HS-5 (cell line): Measurements from ENCODE around the gene MASP1.
"Not testable (repeated sequence)": the region's sequence is repeated elsewhere in the genome, so short reads cannot be mapped to it uniquely, and the experiment has no call there.

Source experiments
- DNase-seq: peaks from one replicate; pipeline ENCODE4 v3.0.0-alpha.2; 2012; ENCODE audit warnings: low read depth

MASP1 gene

GRCh38 chr3:187265461-187265955, 26.0 kb downstream of the MASP1 start:
- DNase-seq, result no peak

- DNase-seq, result no peak
Observed at GRCh38 chr3:187264911-187265310, 26.6 kb downstream of the MASP1 start.

- peak; percentile 50 for DNase-seq
Observed at GRCh38 chr3:187264021-187264420, 27.5 kb downstream of the MASP1 start.

- DNase-seq, result no peak
Observed at GRCh38 chr3:187263270-187263669, 28.3 kb downstream of the MASP1 start.

- DNase-seq, result no peak
Observed at GRCh38 chr3:187262360-187262759, 29.2 kb downstream of the MASP1 start.

GRCh38 chr3:187261541-187261969, 30.0 kb downstream of the MASP1 start:
- peak; percentile 87 for DNase-seq

- DNase-seq, result no peak
Observed at GRCh38 chr3:187259171-187259570, 32.4 kb downstream of the MASP1 start.

- DNase-seq, result no peak
Observed at GRCh38 chr3:187257992-187258692, 33.4 kb downstream of the MASP1 start.

- no peak for DNase-seq
Observed at GRCh38 chr3:187257471-187257870, 34.1 kb downstream of the MASP1 start.

GRCh38 chr3:187256051-187256616, 35.4 kb downstream of the MASP1 start:
- DNase-seq, result no peak

GRCh38 chr3:187255314-187255713, 36.2 kb downstream of the MASP1 start:
- DNase-seq, result no peak

- no peak for DNase-seq
Observed at GRCh38 chr3:187252311-187252710, 39.2 kb downstream of the MASP1 start.

GRCh38 chr3:187251599-187251998, 39.9 kb downstream of the MASP1 start:
- no peak for DNase-seq

- no peak for DNase-seq
Observed at GRCh38 chr3:187247398-187247797, 44.1 kb downstream of the MASP1 start.

GRCh38 chr3:187243933-187244524, 47.5 kb downstream of the MASP1 start:
- DNase-seq, result no peak

- no peak for DNase-seq
Observed at GRCh38 chr3:187242900-187243299, 48.6 kb downstream of the MASP1 start.

- no peak for DNase-seq
Observed at GRCh38 chr3:187242435-187242834, 49.1 kb downstream of the MASP1 start.

GRCh38 chr3:187238835-187239234, 52.7 kb downstream of the MASP1 start:
- DNase-seq, result not testable (repeated sequence)

GRCh38 chr3:187238239-187238638, 53.3 kb downstream of the MASP1 start:
- no peak for DNase-seq

- no peak for DNase-seq
Observed at GRCh38 chr3:187237741-187238140, 53.8 kb downstream of the MASP1 start.

- DNase-seq, result no peak
Observed at GRCh38 chr3:187236962-187237361, 54.6 kb downstream of the MASP1 start.

GRCh38 chr3:187230011-187230410, 61.5 kb downstream of the MASP1 start:
- DNase-seq, result no peak

GRCh38 chr3:187228740-187229139, 62.8 kb downstream of the MASP1 start:
- no peak for DNase-seq
